ENCODE results near the gene SNTA1.

DNA sequence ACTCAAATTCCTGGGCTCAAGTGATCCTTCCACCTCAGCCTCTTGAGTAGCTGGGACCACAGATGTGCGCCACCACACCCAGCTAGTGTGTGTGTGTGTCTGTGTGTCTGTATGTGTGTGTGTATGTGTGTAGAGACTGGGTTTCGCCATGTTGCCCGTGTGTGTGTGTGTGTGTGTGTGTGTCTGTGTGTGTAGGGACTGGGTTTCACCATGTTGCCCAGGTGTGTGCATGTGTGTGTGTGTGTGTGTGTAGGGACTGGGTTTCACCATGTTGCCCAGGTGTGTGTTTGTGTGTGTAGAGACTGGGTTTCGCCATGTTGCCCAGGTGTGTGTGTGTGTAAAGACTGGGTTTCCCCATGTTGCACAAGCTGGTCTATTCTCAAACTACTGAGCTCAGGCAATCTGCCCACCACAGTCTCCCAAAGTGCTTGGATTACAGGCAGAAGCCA, 70.5 kb downstream of the SNTA1 start:
- TF ChIP-seq, protein P1, sequence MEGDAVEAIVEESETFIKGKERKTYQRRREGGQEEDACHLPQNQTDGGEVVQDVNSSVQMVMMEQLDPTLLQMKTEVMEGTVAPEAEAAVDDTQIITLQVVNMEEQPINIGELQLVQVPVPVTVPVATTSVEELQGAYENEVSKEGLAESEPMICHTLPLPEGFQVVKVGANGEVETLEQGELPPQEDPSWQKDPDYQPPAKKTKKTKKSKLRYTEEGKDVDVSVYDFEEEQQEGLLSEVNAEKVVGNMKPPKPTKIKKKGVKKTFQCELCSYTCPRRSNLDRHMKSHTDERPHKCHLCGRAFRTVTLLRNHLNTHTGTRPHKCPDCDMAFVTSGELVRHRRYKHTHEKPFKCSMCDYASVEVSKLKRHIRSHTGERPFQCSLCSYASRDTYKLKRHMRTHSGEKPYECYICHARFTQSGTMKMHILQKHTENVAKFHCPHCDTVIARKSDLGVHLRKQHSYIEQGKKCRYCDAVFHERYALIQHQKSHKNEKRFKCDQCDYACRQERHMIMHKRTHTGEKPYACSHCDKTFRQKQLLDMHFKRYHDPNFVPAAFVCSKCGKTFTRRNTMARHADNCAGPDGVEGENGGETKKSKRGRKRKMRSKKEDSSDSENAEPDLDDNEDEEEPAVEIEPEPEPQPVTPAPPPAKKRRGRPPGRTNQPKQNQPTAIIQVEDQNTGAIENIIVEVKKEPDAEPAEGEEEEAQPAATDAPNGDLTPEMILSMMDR (IDR thresholded peaks at IDR 0.05) = no peak
- no peak for TF ChIP-seq POLR2A (IDR thresholded peaks at IDR 0.05)
